Activated CD4-positive, CD25-positive, alpha-beta regulatory T cell treated with anti-CD3 and anti-CD28 coated beads, Interleukin-2, amount 50 U/mL, for 72 hours (primary cell): Measurements from ENCODE around the gene MOV10L1.
A peak's percentile ranks its signal among the peaks of the same experiment; 100 is the strongest.

ENCODE experiments used
- DNase-seq: peaks from one replicate; pipeline ENCODE4 v3.0.0; 2021

Gene MOV10L1

GRCh38 chr22:50177537-50178470, 88.0 kb downstream of the MOV10L1 start:
- no peak for DNase-seq

DNA sequence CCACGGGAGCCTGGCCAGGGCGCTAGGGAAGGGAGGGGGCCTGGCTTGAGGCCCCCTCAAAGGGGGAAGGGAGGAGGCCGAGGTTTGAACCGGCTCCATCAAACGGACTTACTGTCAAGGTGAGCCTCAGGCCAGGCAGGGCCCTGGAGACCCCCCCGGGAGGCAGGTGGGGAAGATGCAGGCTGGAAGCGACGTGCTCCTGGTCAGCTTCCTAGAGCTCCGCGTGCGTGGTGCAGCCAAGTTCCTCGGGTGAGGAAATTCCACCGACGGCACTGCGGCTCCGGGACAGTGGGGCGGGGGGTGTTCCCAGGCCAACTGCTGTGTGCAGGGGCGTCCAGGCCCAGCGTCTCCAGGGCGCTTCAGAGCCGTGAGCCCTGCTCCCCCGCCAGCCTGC, 88.7 kb downstream of the MOV10L1 start:
- no peak for DNase-seq

- no peak for DNase-seq
Measured at GRCh38 chr22:50178871-50179869, 89.4 kb downstream of the MOV10L1 start.

DNA sequence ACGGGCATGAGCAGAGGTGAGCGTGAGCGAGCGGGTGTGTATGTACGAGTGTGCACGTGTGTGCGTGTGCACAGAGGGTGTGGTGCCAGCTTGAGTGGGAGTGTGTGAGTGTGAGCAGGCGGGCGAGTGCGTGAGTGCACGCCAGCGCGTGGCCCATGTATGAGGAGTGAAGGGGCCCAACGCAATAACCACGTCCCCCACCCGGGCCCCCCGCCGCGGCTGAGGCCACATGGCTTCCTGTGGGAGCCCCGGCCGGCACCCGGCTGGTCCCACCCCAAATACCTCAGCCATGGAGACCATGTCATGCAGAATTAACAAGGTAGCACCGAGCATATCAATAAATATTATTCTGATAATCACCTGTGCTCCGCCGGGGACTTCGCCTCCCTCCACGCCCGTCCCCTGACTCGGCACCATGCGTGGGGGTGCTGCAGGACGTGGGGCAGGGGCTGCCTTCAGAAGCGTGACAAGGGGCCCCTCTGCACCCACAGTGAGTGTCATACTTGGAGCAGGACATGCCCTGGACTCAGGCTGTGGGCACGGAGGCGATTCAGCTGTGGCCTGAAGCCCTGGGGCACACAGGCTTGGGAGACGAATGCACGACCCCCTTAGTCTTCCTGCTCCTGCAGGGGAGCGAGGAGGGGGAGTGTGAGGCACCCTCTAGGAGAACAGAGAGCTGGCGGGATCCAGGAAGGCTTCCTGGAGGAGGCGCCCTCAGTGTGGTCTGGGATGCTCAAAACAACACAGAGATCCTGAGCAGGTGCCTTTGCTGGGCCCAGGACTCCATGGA, 90.3 kb downstream of the MOV10L1 start:
- DNase-seq = no peak

- DNase-seq = no peak
Measured at GRCh38 chr22:50180727-50181521, 91.1 kb downstream of the MOV10L1 start.

- no peak for DNase-seq
Measured at GRCh38 chr22:50182176-50183081, 92.6 kb downstream of the MOV10L1 start.

- DNase-seq = no peak
Measured at GRCh38 chr22:50183141-50183971, 93.5 kb downstream of the MOV10L1 start.

DNA sequence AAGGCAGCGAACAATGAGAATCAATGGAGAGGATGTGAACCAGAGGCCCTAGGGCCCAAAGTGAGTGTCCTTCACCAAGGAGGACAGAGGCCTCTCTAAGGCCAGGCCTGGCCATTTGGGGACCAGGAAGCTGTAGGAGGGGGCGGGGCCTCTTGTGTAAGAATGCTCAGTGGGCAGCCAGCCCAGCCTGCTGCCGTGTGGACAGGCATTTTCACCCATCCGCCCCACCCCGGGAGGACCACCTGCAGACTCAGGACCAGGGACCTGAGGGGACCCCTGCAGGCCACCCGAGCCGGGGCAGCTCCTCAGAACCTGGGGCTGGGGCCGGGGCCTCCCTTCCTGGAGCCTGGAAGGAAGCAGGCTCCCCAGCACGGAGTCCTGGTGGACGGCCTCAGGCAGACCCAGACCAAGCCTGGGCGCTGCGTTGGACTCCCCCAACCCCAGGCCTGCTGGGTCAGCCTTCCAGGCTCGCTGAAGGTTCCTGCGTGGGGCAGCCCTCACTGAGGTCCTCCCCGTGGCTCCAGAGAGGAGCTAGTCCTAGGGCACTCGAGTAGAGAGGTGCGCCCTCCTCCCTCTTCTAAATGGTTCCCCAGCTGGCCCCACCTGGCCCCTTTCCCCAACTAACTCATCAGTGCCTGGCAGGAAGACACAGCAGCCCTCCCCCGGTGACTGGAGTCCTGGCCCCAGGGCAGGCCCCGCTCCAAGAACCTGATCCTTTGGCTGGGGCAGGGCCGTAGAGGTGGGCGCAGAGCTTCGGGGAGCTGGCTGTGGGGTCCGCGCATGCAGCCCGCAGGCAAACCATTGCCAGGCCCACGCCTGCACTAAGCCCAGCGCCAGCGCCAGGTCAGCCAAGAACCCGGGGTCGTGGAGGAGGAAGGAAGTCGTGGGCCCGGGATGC, 94.4 kb downstream of the MOV10L1 start:
- DNase-seq = no peak

GRCh38 chr22:50184902-50185374, 95.1 kb downstream of the MOV10L1 start:
- DNase-seq = no peak

GRCh38 chr22:50185375-50186087, 95.7 kb downstream of the MOV10L1 start, which contains the start of gene TRABD:
Gene TRABD, plus strand, starts transcription at chr22:50185913. Its CDS starts 7,148 bp downstream, at chr22:50193061.
- peak; percentile 90 for DNase-seq

DNA sequence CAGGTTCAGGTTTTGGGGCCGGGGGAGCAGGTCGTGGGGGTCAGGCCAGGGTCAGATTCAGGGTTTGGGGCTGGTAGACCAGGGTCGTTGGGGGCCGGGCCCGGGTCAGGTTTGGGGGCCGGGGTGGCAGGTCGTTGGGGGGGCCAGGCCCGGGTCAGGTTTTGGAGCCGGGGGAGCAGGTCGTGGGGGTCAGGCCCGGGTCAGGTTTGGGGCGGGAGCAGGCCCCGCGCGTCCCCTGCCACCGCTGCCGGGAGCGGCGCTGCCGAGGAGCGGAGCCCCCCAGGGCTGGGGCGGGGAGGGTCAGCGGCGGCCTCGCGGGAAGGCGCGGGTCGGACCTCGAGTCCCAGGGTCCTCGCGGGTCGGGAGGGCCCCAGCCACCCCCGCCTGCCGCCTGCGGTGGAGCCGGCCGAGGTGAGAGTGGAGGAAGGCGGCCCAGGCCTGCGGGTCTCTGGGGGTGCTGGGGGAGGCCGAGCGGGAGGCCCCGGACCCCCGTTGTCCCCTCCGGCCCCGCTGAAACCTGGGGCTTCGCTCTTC, 96.4 kb downstream of the MOV10L1 start:
- DNase-seq = no peak

DNA sequence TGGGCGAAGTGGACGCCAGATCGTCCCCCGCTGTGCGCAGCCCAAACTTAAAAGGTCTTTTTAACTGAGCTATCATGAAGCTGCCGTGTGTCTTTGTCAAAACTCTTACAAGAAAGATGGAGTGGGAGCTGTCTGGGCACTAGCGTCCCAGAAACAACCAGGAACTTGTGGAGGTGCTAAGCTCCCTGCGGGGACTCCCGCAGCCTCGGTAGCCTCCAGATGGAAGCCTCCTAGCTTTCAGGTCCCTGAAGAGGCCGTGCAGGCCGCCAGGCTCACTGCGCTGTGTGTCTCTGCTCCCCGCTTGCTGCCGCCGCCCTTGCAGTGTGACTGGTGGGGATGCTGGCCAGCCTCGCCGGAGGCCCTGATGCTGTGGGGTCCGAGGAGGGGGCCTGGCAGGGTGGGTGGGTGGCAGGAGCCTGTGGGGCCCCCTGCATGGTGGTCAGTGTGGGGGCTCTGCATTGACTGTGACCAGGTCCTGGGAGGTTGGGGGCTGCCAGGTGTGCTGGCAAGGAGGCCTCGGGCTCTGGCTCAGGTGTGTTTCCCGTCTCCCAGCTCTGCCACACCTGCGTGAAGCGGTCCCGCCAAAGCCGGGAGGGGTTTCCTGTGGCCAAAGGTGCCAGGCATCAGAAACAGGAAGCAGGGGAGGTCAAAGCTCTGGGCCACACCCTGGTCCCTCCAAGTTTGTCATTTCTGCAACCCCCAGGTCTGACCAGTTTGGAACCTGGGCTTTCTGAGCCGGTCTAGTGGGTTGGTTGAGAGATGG, 97.1 kb downstream of the MOV10L1 start:
- no peak for DNase-seq

DNA sequence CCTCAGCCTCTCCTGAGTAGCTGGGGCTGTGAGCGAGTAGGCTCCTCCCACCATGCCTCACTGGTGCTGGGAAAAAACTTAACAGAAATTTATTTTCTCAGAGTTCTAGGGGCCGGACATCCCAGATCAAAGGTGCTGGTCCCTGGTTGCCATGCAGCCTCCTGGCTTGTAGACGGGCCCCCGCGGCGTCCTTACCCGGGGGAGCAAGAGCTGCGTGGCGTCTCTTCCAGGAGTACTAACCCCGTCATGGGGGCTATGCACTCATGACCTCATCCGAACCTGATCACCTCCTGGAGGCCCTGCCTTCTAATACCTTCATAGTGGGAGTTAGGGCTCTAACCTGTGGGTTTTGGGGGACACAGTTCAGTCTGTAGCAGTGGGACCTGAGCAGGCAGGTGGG, 98.5 kb downstream of the MOV10L1 start:
- DNase-seq = no peak

DNA sequence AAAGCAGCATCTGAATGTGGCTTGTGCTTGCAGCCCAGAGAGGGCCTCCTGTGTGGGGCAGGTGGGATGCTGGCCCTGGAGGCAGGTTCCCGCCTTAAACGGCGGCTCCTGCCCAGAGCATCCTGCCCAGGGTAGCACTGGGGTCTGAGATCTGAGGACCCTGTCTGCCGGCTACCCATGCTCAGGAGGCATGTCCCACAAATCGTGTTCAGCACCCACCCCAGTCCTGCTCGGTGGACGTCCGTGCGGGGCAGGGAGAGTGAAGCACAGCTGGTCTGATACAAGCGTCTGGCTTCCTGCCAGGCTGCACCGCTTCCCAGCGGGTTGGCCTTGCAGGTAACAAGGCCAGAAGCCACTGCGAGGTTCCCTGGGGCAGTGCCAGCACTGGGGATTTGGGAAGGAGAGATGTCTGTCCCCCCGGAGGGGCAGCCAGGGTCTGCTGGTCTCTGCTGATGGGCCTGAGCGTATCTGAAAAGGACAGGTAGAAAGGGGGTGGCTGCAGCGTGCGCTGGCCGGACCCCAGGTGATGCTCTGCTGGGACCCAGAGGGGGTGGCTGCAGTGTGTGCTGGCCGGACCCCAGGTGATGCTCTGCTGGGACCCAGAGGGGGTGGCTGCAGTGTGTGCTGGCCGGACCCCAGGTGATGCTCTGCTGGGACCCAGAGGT, 99.5 kb downstream of the MOV10L1 start:
- no peak for DNase-seq

GRCh38 chr22:50189849-50190181, 100.0 kb downstream of the MOV10L1 start:
- DNase-seq = no peak
